ENCODE results near the gene BLVRB.

BLVRB gene

DNA sequence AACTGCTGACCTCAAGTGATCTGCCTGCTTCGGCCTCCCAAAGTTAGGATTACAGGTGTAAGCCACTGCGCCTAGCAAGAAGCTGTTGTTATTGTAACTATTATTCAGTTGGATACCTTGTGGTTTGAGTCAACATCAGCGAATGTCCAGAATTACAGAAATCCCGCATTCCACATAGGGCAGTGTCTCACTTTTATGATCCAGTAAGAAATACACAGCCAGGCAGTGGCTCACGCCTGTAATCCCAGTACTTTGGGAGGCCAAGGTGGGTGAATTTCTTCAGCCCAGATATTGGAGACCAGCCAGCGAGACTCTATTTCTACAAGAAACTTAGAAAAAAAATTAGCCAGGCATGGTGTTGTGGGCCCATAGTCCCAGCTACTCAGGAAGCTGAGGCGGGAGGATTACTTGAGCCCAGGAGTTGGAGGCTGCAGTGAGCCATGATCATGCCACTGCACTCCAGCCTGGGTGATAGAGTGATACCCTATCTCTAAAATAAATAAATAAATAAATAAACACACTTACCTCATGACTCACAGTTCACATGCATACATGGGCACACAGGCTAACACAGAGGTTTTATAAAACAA is 45.1 kb upstream of the BLVRB start:
- H3K27ac ChIP-seq (ENCODE audit: insufficient read depth in 1 of 2, low read depth in 1 of 2, low read length in 2 of 2, poor library complexity in 1 of 2, severe bottlenecking in 2 of 2), result no peak overlapping the region
- no peaks in the 10 kb centered on the region for H3K36me3 ChIP-seq (ENCODE audit: control insufficient read depth in 4 of 4, insufficient read depth in 4 of 4, low read length in 3 of 4)
- H3K27me3 ChIP-seq (replicated peaks in 2 of 5; ENCODE audit: control insufficient read depth in 4 of 5, insufficient read depth in 5 of 5, low read length in 4 of 5), result peaks cover 3 to 62% (median 24%) of the 10 kb centered on the region in 5 experiments
- 91% methylated on average over 5 of the region's 7 CpGs for WGBS (ENCODE audit: insufficient coverage)
- DNase-seq, result no peak
- POLR2A ChIA-PET, result no interaction called here
- peaks cover 0 to 13% (median 9%) of the 10 kb centered on the region in 4 experiments for H3K4me1 ChIP-seq (ENCODE audit: control extremely low read depth in 1 of 4, control insufficient read depth in 4 of 4, insufficient read depth in 4 of 4, low read length in 3 of 4)
- no peak overlapping the region for H3K4me3 ChIP-seq (ENCODE audit: control insufficient read depth in 1 of 7, extremely low read depth in 1 of 7, insufficient read depth in 4 of 7, low read depth in 2 of 7, low read length in 6 of 7)
- H3K9me3 ChIP-seq (ENCODE audit: control extremely low read depth in 1 of 5, control insufficient read depth in 4 of 5, insufficient read depth in 2 of 5, low read depth in 1 of 5, low read length in 4 of 5), result no peaks in the 10 kb centered on the region
- CTCF ChIA-PET, result interaction anchor here (1.1 to 2.3 kb wide), 5 partner anchors 11 to 206 kb away, joined by 3 to 5 read pairs (median 5); partner anchors contain the start of genes BLVRB and SPTBN4

DNA sequence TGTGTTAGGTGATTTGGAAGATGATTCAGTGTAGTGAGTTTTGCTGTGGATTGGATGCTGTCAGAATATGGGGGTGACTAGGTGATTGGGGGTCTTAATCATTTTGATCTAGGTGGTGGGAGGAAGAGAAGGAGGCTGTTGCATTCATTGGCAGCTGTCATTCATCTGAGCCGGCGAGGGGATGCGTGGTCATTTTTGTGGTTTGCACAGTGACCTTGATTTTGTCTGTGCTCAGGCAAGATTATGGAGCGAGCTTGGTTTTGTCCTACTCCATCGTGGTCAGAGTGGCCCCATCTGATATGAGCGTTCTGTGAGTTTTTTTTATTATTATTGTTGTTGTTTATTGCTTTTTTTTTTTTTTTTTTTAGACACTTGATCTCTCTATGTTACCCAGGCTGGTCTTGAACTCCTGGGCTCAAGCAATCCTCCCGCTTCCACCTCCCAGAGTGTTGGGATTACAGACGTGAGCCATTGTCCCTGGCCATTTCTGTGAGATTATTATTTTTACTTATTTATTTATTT is 43.3 kb upstream of the BLVRB start:
- Histone ChIP-seq H3K27me3 (replicated peaks in 2 of 5; ENCODE audit: control insufficient read depth in 4 of 5, insufficient read depth in 5 of 5, low read length in 4 of 5) (peaks cover 0 to 48% (median 21%) of the 10 kb centered on the region in 5 experiments), H3K27ac (ENCODE audit: insufficient read depth in 1 of 2, low read depth in 1 of 2, low read length in 2 of 2, poor library complexity in 1 of 2, severe bottlenecking in 2 of 2) (no peak overlapping the region), H3K9me3 (ENCODE audit: control extremely low read depth in 1 of 5, control insufficient read depth in 4 of 5, insufficient read depth in 2 of 5, low read depth in 1 of 5, low read length in 4 of 5) (no peaks in the 10 kb centered on the region), H3K4me3 (ENCODE audit: control insufficient read depth in 1 of 7, extremely low read depth in 1 of 7, insufficient read depth in 4 of 7, low read depth in 2 of 7, low read length in 6 of 7) (no peak overlapping the region), H3K36me3 (ENCODE audit: control insufficient read depth in 4 of 4, insufficient read depth in 4 of 4, low read length in 3 of 4) (no peaks in the 10 kb centered on the region), H3K4me1 (ENCODE audit: control extremely low read depth in 1 of 4, control insufficient read depth in 4 of 4, insufficient read depth in 4 of 4, low read length in 3 of 4) (peaks cover 0 to 13% (median 9%) of the 10 kb centered on the region in 4 experiments)
- no peak for DNase-seq
- POLR2A ChIA-PET, result no interaction called here
- CTCF ChIA-PET, result interaction anchor here (1.4 to 1.7 kb wide), 2 partner anchors 14 to 126 kb away, joined by 3 to 5 read pairs; no protein-coding TSS in a partner anchor
- WGBS (ENCODE audit: insufficient coverage), result 59% methylated on average over 3 of the region's 8 CpGs

DNA sequence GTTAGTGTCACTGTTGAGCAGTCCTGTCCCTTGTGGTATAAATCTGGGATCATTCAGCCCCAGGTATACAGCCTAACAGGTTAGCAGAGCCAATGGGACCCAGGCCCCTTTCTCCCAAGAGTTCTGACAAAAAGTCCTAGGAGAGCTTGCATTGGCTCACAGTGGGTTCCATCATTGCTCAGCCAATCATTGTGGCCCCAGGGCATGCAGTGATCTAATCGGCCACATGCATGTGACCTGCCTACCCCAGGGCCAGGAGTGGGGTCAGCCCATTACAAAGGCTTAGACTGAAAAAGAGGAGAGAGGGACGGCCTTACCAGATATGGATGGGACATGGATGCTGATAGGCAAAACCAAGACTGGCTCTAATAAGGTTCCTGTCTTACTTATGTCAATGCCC is 42.3 kb upstream of the BLVRB start:
- no peaks in the 10 kb centered on the region for H3K36me3 ChIP-seq (ENCODE audit: control insufficient read depth in 4 of 4, insufficient read depth in 4 of 4, low read length in 3 of 4)
- no peak overlapping the region for H3K27ac ChIP-seq (ENCODE audit: insufficient read depth in 1 of 2, low read depth in 1 of 2, low read length in 2 of 2, poor library complexity in 1 of 2, severe bottlenecking in 2 of 2)
- no peak overlapping the region for H3K4me3 ChIP-seq (ENCODE audit: control insufficient read depth in 1 of 7, extremely low read depth in 1 of 7, insufficient read depth in 4 of 7, low read depth in 2 of 7, low read length in 6 of 7)
- POLR2A ChIA-PET, result no interaction called here
- no peaks in the 10 kb centered on the region for H3K9me3 ChIP-seq (ENCODE audit: control extremely low read depth in 1 of 5, control insufficient read depth in 4 of 5, insufficient read depth in 2 of 5, low read depth in 1 of 5, low read length in 4 of 5)
- 83% methylated on average over 2 of the region's 2 CpGs for WGBS (ENCODE audit: insufficient coverage)
- no peak for DNase-seq
- peaks cover 0 to 42% (median 16%) of the 10 kb centered on the region in 5 experiments for H3K27me3 ChIP-seq (replicated peaks in 2 of 5; ENCODE audit: control insufficient read depth in 4 of 5, insufficient read depth in 5 of 5, low read length in 4 of 5)
- CTCF ChIA-PET, result no interaction called here
- peaks cover 0 to 7% (median 7%) of the 10 kb centered on the region in 4 experiments for H3K4me1 ChIP-seq (ENCODE audit: control extremely low read depth in 1 of 4, control insufficient read depth in 4 of 4, insufficient read depth in 4 of 4, low read length in 3 of 4)

DNA sequence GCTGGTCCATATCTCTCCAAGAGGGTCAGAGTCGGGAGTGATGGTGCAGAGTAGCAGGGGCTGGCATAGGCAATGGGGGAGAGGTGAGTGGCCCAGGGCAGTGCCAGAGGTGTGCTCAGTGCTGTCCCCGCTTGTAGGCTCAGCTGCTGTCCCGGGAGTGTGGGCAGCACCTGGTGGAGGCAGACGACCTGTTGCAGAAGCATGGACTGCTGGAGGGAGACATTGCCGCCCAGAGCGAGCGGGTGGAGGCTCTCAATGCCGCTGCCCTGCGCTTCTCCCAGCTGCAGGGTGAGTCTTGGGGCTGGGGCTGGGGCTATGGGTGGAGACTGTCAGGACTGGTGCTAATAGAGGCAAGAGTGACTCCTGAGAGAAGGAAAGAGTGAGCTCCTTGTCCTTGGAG is 40.6 kb upstream of the BLVRB start:
- DNase-seq, result no peak
- no peaks in the 10 kb centered on the region for H3K4me1 ChIP-seq (ENCODE audit: control extremely low read depth in 1 of 4, control insufficient read depth in 4 of 4, insufficient read depth in 4 of 4, low read length in 3 of 4)
- peaks cover 0 to 26% (median 12%) of the 10 kb centered on the region in 5 experiments for H3K27me3 ChIP-seq (replicated peaks in 2 of 5; ENCODE audit: control insufficient read depth in 4 of 5, insufficient read depth in 5 of 5, low read length in 4 of 5)
- no peaks in the 10 kb centered on the region for H3K36me3 ChIP-seq (ENCODE audit: control insufficient read depth in 4 of 4, insufficient read depth in 4 of 4, low read length in 3 of 4)
- ChIA-PET CTCF (no interaction called here), POLR2A (no interaction called here)
- no peak overlapping the region for H3K4me3 ChIP-seq (ENCODE audit: control insufficient read depth in 1 of 7, extremely low read depth in 1 of 7, insufficient read depth in 4 of 7, low read depth in 2 of 7, low read length in 6 of 7)
- H3K27ac ChIP-seq (ENCODE audit: insufficient read depth in 1 of 2, low read depth in 1 of 2, low read length in 2 of 2, poor library complexity in 1 of 2, severe bottlenecking in 2 of 2), result no peak overlapping the region
- WGBS (ENCODE audit: insufficient coverage), result 87% methylated on average over 9 of the region's 9 CpGs
- no peaks in the 10 kb centered on the region for H3K9me3 ChIP-seq (ENCODE audit: control extremely low read depth in 1 of 5, control insufficient read depth in 4 of 5, insufficient read depth in 2 of 5, low read depth in 1 of 5, low read length in 4 of 5)

DNA sequence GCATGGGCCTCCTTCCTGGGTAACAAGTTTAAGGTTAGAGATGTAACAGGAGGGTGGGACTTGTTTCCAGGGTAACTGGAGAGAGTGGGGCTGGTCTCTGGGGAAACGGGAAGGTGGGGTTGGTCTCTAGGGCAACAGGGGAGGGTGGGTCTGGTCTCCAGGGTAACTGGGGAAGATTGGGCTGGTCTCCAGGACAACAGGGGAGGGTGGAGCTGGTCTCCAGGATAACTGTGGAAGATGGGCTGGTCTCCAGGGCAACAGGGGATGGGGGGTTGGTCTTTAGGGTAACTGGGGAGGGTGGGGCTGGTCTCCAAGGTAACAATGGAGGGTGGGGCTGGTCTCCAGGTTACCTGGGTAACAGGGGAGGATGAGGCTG is 37.8 kb upstream of the BLVRB start:
- ChIA-PET POLR2A (no interaction called here), CTCF (interaction anchor here (1.2 kb wide), 1 partner anchor 10 kb away, joined by 4 read pairs; no protein-coding TSS in a partner anchor)
- Histone ChIP-seq H3K27me3 (replicated peaks in 2 of 5; ENCODE audit: control insufficient read depth in 4 of 5, insufficient read depth in 5 of 5, low read length in 4 of 5) (peaks cover 0 to 5% (median 2%) of the 10 kb centered on the region in 5 experiments), H3K4me3 (ENCODE audit: control insufficient read depth in 1 of 7, extremely low read depth in 1 of 7, insufficient read depth in 4 of 7, low read depth in 2 of 7, low read length in 6 of 7) (no peak overlapping the region), H3K27ac (ENCODE audit: insufficient read depth in 1 of 2, low read depth in 1 of 2, low read length in 2 of 2, poor library complexity in 1 of 2, severe bottlenecking in 2 of 2) (no peak overlapping the region), H3K36me3 (ENCODE audit: control insufficient read depth in 4 of 4, insufficient read depth in 4 of 4, low read length in 3 of 4) (no peaks in the 10 kb centered on the region), H3K9me3 (ENCODE audit: control extremely low read depth in 1 of 5, control insufficient read depth in 4 of 5, insufficient read depth in 2 of 5, low read depth in 1 of 5, low read length in 4 of 5) (no peaks in the 10 kb centered on the region), H3K4me1 (ENCODE audit: control extremely low read depth in 1 of 4, control insufficient read depth in 4 of 4, insufficient read depth in 4 of 4, low read length in 3 of 4) (no peaks in the 10 kb centered on the region)
- WGBS (ENCODE audit: insufficient coverage), result 73% methylated on average over 1 of the region's 1 CpG
- peak in 2 of 3 donors; percentile 20 to 23 for DNase-seq

DNA sequence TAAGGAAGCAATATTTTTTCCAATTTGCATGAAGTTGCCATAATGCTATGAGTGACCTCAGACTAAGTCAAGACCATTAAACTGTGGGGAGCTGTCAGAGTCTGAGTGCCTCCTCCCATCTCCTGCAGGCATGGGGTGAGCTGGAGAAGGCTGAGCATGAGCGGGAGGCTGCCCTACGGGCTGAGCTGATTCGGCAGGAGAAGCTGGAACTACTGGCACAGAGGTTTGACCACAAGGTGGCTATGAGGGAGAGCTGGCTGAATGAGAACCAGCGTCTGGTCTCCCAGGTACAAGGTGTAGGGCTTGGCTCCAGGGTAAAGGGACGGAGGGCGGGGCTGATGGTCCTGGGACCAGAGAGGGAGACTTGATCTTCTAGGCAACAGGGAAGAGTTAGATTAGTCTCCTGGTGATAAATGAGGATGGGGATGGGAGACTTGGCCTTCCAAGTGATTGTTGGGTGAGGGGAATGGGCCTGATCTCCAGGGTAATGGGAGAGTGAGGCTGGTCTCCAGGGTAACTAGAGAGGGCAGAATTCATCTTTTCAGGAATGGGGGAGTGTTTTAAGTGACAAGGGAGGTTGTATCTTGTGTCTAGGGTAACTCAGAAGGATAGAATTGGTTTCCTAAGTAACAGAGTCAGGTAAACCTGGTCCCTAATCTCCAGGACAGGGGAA is 37.2 kb upstream of the BLVRB start:
- H3K27me3 ChIP-seq (replicated peaks in 2 of 5; ENCODE audit: control insufficient read depth in 4 of 5, insufficient read depth in 5 of 5, low read length in 4 of 5), result peaks cover 0 to 5% (median 2%) of the 10 kb centered on the region in 5 experiments
- no peaks in the 10 kb centered on the region for H3K36me3 ChIP-seq (ENCODE audit: control insufficient read depth in 4 of 4, insufficient read depth in 4 of 4, low read length in 3 of 4)
- H3K4me1 ChIP-seq (ENCODE audit: control extremely low read depth in 1 of 4, control insufficient read depth in 4 of 4, insufficient read depth in 4 of 4, low read length in 3 of 4), result no peaks in the 10 kb centered on the region
- H3K9me3 ChIP-seq (ENCODE audit: control extremely low read depth in 1 of 5, control insufficient read depth in 4 of 5, insufficient read depth in 2 of 5, low read depth in 1 of 5, low read length in 4 of 5), result no peaks in the 10 kb centered on the region
- CTCF ChIA-PET, result interaction anchor here (1.2 kb wide), 1 partner anchor 9 kb away, joined by 4 read pairs; no protein-coding TSS in a partner anchor
- DNase-seq, result no peak
- 77% methylated on average over 6 of the region's 6 CpGs for WGBS (ENCODE audit: insufficient coverage)
- POLR2A ChIA-PET, result no interaction called here
- H3K27ac ChIP-seq (ENCODE audit: insufficient read depth in 1 of 2, low read depth in 1 of 2, low read length in 2 of 2, poor library complexity in 1 of 2, severe bottlenecking in 2 of 2), result no peak overlapping the region
- no peak overlapping the region for H3K4me3 ChIP-seq (ENCODE audit: control insufficient read depth in 1 of 7, extremely low read depth in 1 of 7, insufficient read depth in 4 of 7, low read depth in 2 of 7, low read length in 6 of 7)

DNA sequence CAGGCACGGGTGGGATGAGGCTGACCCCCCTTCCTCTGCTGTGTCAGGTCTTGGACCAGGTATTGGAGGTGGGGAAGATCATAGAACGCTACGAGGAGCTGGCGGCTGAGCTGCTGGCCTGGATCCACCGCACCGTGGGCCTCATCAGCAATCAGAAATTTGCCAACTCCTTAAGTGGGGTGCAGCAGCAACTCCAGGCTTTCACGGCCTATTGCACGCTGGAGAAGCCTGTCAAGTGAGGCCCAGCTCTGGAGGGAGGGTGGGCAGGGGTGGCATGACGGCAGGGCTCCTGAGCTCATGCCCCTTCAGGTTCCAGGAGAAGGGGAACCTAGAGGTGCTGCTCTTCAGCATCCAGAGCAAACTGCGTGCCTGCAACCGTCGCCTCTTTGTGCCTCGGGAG is 36.5 kb upstream of the BLVRB start:
- ChIA-PET CTCF (interaction anchor here (1.2 kb wide), 1 partner anchor 9 kb away, joined by 4 read pairs; no protein-coding TSS in a partner anchor), POLR2A (no interaction called here)
- H3K27me3 ChIP-seq (replicated peaks in 2 of 5; ENCODE audit: control insufficient read depth in 4 of 5, insufficient read depth in 5 of 5, low read length in 4 of 5), result peaks cover 0 to 5% (median 2%) of the 10 kb centered on the region in 5 experiments
- H3K4me1 ChIP-seq (ENCODE audit: control extremely low read depth in 1 of 4, control insufficient read depth in 4 of 4, insufficient read depth in 4 of 4, low read length in 3 of 4), result no peaks in the 10 kb centered on the region
- no peaks in the 10 kb centered on the region for H3K9me3 ChIP-seq (ENCODE audit: control extremely low read depth in 1 of 5, control insufficient read depth in 4 of 5, insufficient read depth in 2 of 5, low read depth in 1 of 5, low read length in 4 of 5)
- no peaks in the 10 kb centered on the region for H3K36me3 ChIP-seq (ENCODE audit: control insufficient read depth in 4 of 4, insufficient read depth in 4 of 4, low read length in 3 of 4)
- no peak overlapping the region for H3K27ac ChIP-seq (ENCODE audit: insufficient read depth in 1 of 2, low read depth in 1 of 2, low read length in 2 of 2, poor library complexity in 1 of 2, severe bottlenecking in 2 of 2)
- H3K4me3 ChIP-seq (ENCODE audit: control insufficient read depth in 1 of 7, extremely low read depth in 1 of 7, insufficient read depth in 4 of 7, low read depth in 2 of 7, low read length in 6 of 7), result no peak overlapping the region
- DNase-seq, result no peak
- 92% methylated on average over 13 of the region's 13 CpGs for WGBS (ENCODE audit: insufficient coverage)

All from common myeloid progenitor, CD34-positive (primary cell).